ENCODE measurements around the gene CYP19A1. TPM values are rescaled to one million over a fixed set of nuclear protein-coding genes. Genes with fewer than 3 reads are reported as not detected.

The CYP19A1 gene
- total and polyA plus RNA-seq, 2 experiments from 2014 or later = 0.76 to 1.2 TPM

DNA sequence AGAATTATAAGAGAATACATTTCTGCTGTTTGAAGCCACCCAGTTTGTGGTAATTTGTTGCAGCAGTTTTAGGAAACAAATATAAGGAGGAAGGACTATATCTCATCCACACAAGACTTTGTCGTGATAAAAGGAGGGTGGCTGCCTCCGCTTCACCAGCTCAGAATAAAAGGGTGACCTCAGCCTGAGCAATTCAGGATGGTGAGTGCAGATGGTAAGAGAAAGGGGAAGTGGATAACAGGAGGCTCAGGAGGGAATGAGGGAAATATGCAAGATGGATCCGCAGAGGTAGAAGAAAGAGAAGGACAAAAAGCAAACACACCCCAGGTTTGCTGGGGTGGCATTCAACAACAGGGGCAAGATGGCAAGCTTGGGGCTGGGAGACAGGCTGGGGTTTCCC is 135.6 kb downstream of the CYP19A1 start:
- Histone ChIP-seq H3K9ac (no peak overlapping the region), H3K4me3 (no peak overlapping the region), H3K4me2 (ENCODE audit: unreplicated experiment) (peak overlapping the region; percentile 64), H3K36me3 (ENCODE audit: low read depth) (no peaks in the 10 kb centered on the region), H3K27me3 (replicated peaks; ENCODE audit: insufficient read depth) (no peaks in the 10 kb centered on the region), H3K4me1 (ENCODE audit: insufficient read depth) (peaks cover 34% of the 10 kb centered on the region), H3K79me2 (ENCODE audit: insufficient read depth) (no peaks in the 10 kb centered on the region), H2AFZ (peak overlapping the region; percentile 43), H3K9me2 (ENCODE audit: insufficient read depth) (no peaks in the 10 kb centered on the region), H3K27ac (peak overlapping the region; percentile 83), H3K9me3 (ENCODE audit: low read depth) (no peaks in the 10 kb centered on the region), H4K20me1 (ENCODE audit: insufficient read depth) (no peaks in the 10 kb centered on the region), H3F3A (ENCODE audit: insufficient read depth) (peaks cover 36% of the 10 kb centered on the region)
- in situ Hi-C loops (cut with MboI) = no loop called here
- DNase-seq = peak; percentile 55
- no peak for TF ChIP-seq EZH2phosphoT487 (IDR thresholded peaks at IDR 0.05; ENCODE audit: insufficient read depth, low read depth)
- TF ChIP-seq EZH2 (IDR thresholded peaks at IDR 0.05; ENCODE audit: insufficient read depth, poor library complexity, severe bottlenecking) = no peak
- WGBS, 2 experiments (ENCODE audit: low coverage in 1 of 2, low lambda C conversion rate in 2 of 2, missing lambda C conversion rate in 2 of 2) = 50 to 57% methylated on average over 3 of the region's 3 CpGs

- Histone ChIP-seq H3K9me3 (ENCODE audit: low read depth) (no peaks in the 10 kb centered on the region), H3K9me2 (ENCODE audit: insufficient read depth) (no peaks in the 10 kb centered on the region), H3K36me3 (ENCODE audit: low read depth) (no peaks in the 10 kb centered on the region), H3K27ac (no peak overlapping the region), H3K9ac (no peak overlapping the region), H3K4me1 (ENCODE audit: insufficient read depth) (peaks cover 34% of the 10 kb centered on the region), H4K20me1 (ENCODE audit: insufficient read depth) (no peaks in the 10 kb centered on the region), H3K79me2 (ENCODE audit: insufficient read depth) (no peaks in the 10 kb centered on the region), H2AFZ (no peak overlapping the region), H3K4me3 (no peak overlapping the region), H3K4me2 (ENCODE audit: unreplicated experiment) (no peak overlapping the region), H3K27me3 (replicated peaks; ENCODE audit: insufficient read depth) (no peaks in the 10 kb centered on the region), H3F3A (ENCODE audit: insufficient read depth) (peaks cover 36% of the 10 kb centered on the region)
- DNase-seq = no peak
- 92 to 93% methylated on average over 5 of the region's 5 CpGs for WGBS, 2 experiments (ENCODE audit: low coverage in 1 of 2, low lambda C conversion rate in 2 of 2, missing lambda C conversion rate in 2 of 2)
- in situ Hi-C loops (cut with MboI) = no loop called here
- TF ChIP-seq EZH2 (IDR thresholded peaks at IDR 0.05; ENCODE audit: insufficient read depth, poor library complexity, severe bottlenecking) = no peak
- TF ChIP-seq EZH2phosphoT487 (IDR thresholded peaks at IDR 0.05; ENCODE audit: insufficient read depth, low read depth) = no peak
These were observed 136.8 kb downstream of the CYP19A1 start for GRCh38 chr15:51201581-51201980.

GRCh38 chr15:51200792-51201191 is 137.6 kb downstream of the CYP19A1 start:
- 64 to 65% methylated on average over 3 of the region's 3 CpGs for WGBS, 2 experiments (ENCODE audit: low coverage in 1 of 2, low lambda C conversion rate in 2 of 2, missing lambda C conversion rate in 2 of 2)
- in situ Hi-C loops (cut with MboI) = no loop called here
- peak; percentile 43 for DNase-seq
- Histone ChIP-seq H3K4me2 (ENCODE audit: unreplicated experiment) (no peak overlapping the region), H3K4me3 (no peak overlapping the region), H3K36me3 (ENCODE audit: low read depth) (no peaks in the 10 kb centered on the region), H2AFZ (no peak overlapping the region), H3K79me2 (ENCODE audit: insufficient read depth) (no peaks in the 10 kb centered on the region), H3K9me2 (ENCODE audit: insufficient read depth) (no peaks in the 10 kb centered on the region), H3K9ac (no peak overlapping the region), H3K9me3 (ENCODE audit: low read depth) (no peaks in the 10 kb centered on the region), H4K20me1 (ENCODE audit: insufficient read depth) (no peaks in the 10 kb centered on the region), H3K4me1 (ENCODE audit: insufficient read depth) (peaks cover 34% of the 10 kb centered on the region), H3K27me3 (replicated peaks; ENCODE audit: insufficient read depth) (no peaks in the 10 kb centered on the region), H3K27ac (no peak overlapping the region), H3F3A (ENCODE audit: insufficient read depth) (peaks cover 36% of the 10 kb centered on the region)
- no peak for TF ChIP-seq EZH2phosphoT487 (IDR thresholded peaks at IDR 0.05; ENCODE audit: insufficient read depth, low read depth)
- TF ChIP-seq EZH2 (IDR thresholded peaks at IDR 0.05; ENCODE audit: insufficient read depth, poor library complexity, severe bottlenecking) = no peak

DNA sequence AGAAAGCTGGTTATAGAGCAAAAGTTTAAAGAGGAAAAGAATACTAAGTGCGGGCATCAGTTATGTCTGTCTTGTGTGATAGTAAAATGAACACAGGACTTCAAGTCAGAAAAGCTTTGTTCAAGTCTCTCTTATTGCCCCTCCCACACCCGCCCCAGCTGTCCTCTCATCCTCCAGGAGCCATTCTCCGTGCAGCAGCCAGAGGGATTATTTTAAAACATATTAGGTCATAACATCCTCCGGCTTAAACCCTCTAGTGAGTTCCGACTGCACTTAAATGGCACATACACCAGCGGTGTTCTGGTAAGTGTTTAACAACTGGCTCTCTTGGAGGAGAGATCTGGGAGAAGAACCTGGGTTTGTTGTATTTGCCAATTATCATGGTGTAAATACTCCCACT is 138.9 kb downstream of the CYP19A1 start:
- Histone ChIP-seq H3K9ac (no peak overlapping the region), H3K4me2 (ENCODE audit: unreplicated experiment) (no peak overlapping the region), H3F3A (ENCODE audit: insufficient read depth) (peaks cover 34% of the 10 kb centered on the region), H3K79me2 (ENCODE audit: insufficient read depth) (no peaks in the 10 kb centered on the region), H4K20me1 (ENCODE audit: insufficient read depth) (no peaks in the 10 kb centered on the region), H2AFZ (no peak overlapping the region), H3K27ac (no peak overlapping the region), H3K4me1 (ENCODE audit: insufficient read depth) (peaks cover 32% of the 10 kb centered on the region), H3K36me3 (ENCODE audit: low read depth) (no peaks in the 10 kb centered on the region), H3K9me2 (ENCODE audit: insufficient read depth) (no peaks in the 10 kb centered on the region), H3K27me3 (replicated peaks; ENCODE audit: insufficient read depth) (no peaks in the 10 kb centered on the region), H3K9me3 (ENCODE audit: low read depth) (no peaks in the 10 kb centered on the region), H3K4me3 (no peak overlapping the region)
- in situ Hi-C loops (cut with MboI) = no loop called here
- DNase-seq = no peak
- TF ChIP-seq EZH2 (IDR thresholded peaks at IDR 0.05; ENCODE audit: insufficient read depth, poor library complexity, severe bottlenecking) (no peak), EZH2phosphoT487 (IDR thresholded peaks at IDR 0.05; ENCODE audit: insufficient read depth, low read depth) (no peak)
- 85 to 86% methylated on average over 6 of the region's 6 CpGs for WGBS, 2 experiments (ENCODE audit: low coverage in 1 of 2, low lambda C conversion rate in 2 of 2, missing lambda C conversion rate in 2 of 2)

- peak; percentile 29 for DNase-seq
- H3K9ac ChIP-seq = no peak overlapping the region
- in situ Hi-C loops (cut with MboI) = no loop called here
- no peak overlapping the region for H3K27ac ChIP-seq
- no peaks in the 10 kb centered on the region for H4K20me1 ChIP-seq (ENCODE audit: insufficient read depth)
- H3K4me2 ChIP-seq (ENCODE audit: unreplicated experiment) = no peak overlapping the region
- H3F3A ChIP-seq (ENCODE audit: insufficient read depth) = peaks cover 28% of the 10 kb centered on the region
- no peak overlapping the region for H2AFZ ChIP-seq
- H3K9me2 ChIP-seq (ENCODE audit: insufficient read depth) = no peaks in the 10 kb centered on the region
- no peak overlapping the region for H3K4me3 ChIP-seq
- H3K36me3 ChIP-seq (ENCODE audit: low read depth) = no peaks in the 10 kb centered on the region
- H3K4me1 ChIP-seq (ENCODE audit: insufficient read depth) = peaks cover 25% of the 10 kb centered on the region
- H3K27me3 ChIP-seq (replicated peaks; ENCODE audit: insufficient read depth) = no peaks in the 10 kb centered on the region
- no peaks in the 10 kb centered on the region for H3K9me3 ChIP-seq (ENCODE audit: low read depth)
- no peaks in the 10 kb centered on the region for H3K79me2 ChIP-seq (ENCODE audit: insufficient read depth)
- TF ChIP-seq EZH2phosphoT487 (IDR thresholded peaks at IDR 0.05; ENCODE audit: insufficient read depth, low read depth) = no peak
- TF ChIP-seq EZH2 (IDR thresholded peaks at IDR 0.05; ENCODE audit: insufficient read depth, poor library complexity, severe bottlenecking) = no peak
- 64 to 66% methylated on average over 6 of the region's 6 CpGs for WGBS, 2 experiments (ENCODE audit: low coverage in 1 of 2, low lambda C conversion rate in 2 of 2, missing lambda C conversion rate in 2 of 2)
These were observed 139.6 kb downstream of the CYP19A1 start for GRCh38 chr15:51198701-51199232.

Measured in GM23248 (cell line).